Adipose tissue (tissue), 3 donors: Measurements from ENCODE around the gene GRHL1. TPM values are rescaled to one million over a fixed set of nuclear protein-coding genes. Genes with fewer than 3 reads are reported as not detected.

ENCODE experiments used
- H3K27ac ChIP-seq: one replicate; pipeline ENCODE4 v1.5.1; 2013; ENCODE audit warnings: low read depth, low read length
- WGBS, 3 donors: extraction: QIAGEN DNeasy Blood & Tissue Kit; methylation state at CpG; one replicate each; pipeline ENCODE4 v1.1.7; 2013; 5-methylcytosine and 5-hydroxymethylcytosine counted together
- polyA plus RNA-seq, 3 donors: library from polyadenylated mRNA; stranded (reverse); fragments of 200-250 nt; gene quantifications; one replicate each; pipeline ENCODE4 v1.2.3, GENCODE V29; 2013
- donor health status: healthy with polysubstance abuse.
- donor health status: Bipolar disorder and iron deficiency.
- donor health status: healthy.

Gene GRHL1
- polyA plus RNA-seq, 3 donors, result 0.64 to 7.2 (median 2.6) TPM

DNA sequence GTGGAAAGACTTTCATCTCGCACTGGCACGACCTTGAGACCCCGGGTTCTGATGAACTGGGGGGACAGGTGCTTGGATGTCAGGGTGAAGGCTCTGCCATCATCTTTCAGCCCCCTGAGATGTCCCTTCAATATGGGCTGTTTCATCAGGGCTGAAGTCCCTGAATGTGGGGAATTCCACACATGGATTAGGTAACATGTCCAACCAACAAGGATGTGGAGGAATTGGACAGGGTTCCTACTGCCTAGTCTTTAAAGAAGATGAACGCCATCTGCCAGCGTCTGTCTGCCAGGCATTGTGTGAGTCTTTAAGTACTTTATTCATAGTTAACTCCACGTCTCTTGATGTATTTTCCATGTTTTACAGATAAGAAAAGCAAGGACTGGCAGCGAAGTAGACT, 5.9 kb upstream of the GRHL1 start:
- no peak overlapping the region for H3K27ac ChIP-seq
- WGBS, 3 donors, result 54 to 75% (median 67%) methylated on average over 7 of the region's 7 CpGs

- no peak overlapping the region for H3K27ac ChIP-seq
- WGBS, 3 donors, result 80 to 87% (median 83%) methylated on average over 7 of the region's 7 CpGs
These were observed 5.4 kb upstream of the GRHL1 start for GRCh38 chr2:9946076-9946475.

DNA sequence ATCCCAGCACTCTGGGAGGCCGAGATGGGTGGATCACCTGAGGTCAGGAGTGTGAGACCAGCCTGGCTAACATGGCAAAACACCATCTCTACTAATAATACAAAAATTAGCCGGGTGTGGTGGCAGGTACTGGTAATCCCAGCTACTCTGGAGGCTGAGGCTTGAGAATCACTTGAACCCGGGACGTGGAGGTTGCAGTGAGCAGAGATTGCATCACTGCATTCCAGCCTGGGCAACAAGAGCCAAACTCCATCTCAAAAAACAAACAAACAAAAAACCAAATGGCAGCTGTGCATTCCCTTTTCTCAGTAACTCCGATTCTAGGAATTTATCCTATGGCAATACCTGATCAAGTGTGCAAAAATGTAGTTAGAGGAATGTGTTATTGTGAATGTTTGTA, 4.7 kb upstream of the GRHL1 start:
- H3K27ac ChIP-seq, result no peak overlapping the region
- WGBS, 3 donors, result 85 to 89% (median 88%) methylated on average over 5 of the region's 5 CpGs

- no peak overlapping the region for H3K27ac ChIP-seq
- WGBS, 3 donors, result 77 to 95% (median 80%) methylated on average over 6 of the region's 6 CpGs
These were observed 2.8 kb upstream of the GRHL1 start for GRCh38 chr2:9948721-9949120.

- 82 to 92% (median 92%) methylated on average over 22 to 23 of the region's 23 CpGs for whole genome bisulfite sequencing, 3 donors
These were observed 2.1 kb upstream of the GRHL1 start for GRCh38 chr2:9949239-9949991.

DNA sequence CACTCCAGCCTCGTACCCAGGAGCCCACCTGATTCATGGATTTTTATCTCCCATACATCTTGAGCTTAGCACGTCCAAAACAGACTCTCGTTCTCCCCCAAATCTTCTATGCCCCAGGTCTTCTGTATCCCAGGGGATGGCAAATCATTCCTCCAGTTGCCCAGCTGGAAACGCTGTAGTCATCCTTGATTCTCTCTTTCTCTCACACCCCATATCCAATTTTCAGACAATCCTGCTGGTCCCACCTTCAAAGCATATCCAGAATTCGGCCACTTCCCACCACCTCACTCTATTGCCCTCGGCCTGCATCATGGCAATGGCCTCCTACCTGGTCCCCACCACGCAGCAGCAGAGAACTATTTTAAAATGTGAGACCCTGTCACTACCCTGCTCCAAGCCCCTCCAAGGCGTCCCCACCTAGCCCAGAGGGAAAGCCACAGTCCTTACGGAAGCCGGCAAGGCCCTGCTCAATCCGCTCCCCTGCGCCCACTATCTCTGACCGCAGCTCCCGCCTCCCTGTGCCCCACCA, 1.4 kb upstream of the GRHL1 start:
- WGBS, 3 donors, result 94 to 96% (median 95%) methylated on average over 14 of the region's 14 CpGs
- H3K27ac ChIP-seq, result no peak overlapping the region

More at GRCh38 chr2:9949239-9949991, 2.1 kb upstream of the GRHL1 start:
- no peak overlapping the region for H3K27ac ChIP-seq

- no peak overlapping the region for H3K27ac ChIP-seq
- 7 to 10% (median 8%) methylated on average over 70 to 76 of the region's 76 CpGs for WGBS, 3 donors
These were observed 797 bp upstream of the GRHL1 start for GRCh38 chr2:9950521-9951271.

DNA sequence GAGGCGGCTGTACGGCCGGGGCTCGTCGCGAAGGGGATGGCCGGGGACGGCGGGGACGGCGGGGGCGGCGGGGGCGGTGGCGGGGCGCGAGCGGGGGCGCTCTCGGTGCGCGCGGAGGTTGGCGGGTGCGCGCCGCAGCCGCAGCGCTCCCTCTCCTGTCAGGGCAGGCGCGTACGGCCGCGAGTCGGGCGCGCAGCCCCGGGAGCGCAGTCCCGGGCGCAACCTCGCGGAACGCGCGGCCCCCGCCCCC, 296 bp upstream of the GRHL1 start:
- 0 to 1% (median 1%) methylated on average over 23 to 46 of the region's 47 CpGs for WGBS, 3 donors
- H3K27ac ChIP-seq, result no peak overlapping the region

DNA sequence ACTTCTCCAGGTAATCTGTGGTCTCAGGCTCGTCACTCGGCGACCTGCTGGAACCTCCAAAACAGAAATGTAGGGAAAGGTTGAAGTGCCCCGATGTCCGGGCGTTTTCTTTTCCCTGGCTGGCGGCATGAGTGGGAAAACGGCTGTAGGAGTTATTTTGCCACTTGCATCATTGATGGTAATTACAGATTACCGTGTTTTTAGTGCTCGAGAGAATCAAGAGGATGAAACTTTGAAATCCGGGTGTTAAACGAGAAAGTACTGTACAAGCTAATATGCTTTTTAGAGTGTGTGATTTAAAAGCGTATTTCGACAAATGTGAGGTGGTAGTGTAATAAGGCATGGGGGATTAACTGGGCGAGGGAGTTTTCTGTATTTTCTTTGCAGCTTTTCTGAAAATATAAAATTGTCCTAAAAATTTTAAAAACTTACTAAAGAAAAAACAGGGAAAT, 819 bp downstream of the GRHL1 start:
- H3K27ac ChIP-seq, result no peak overlapping the region
- 22 to 28% (median 24%) methylated on average over 15 of the region's 15 CpGs for WGBS, 3 donors

DNA sequence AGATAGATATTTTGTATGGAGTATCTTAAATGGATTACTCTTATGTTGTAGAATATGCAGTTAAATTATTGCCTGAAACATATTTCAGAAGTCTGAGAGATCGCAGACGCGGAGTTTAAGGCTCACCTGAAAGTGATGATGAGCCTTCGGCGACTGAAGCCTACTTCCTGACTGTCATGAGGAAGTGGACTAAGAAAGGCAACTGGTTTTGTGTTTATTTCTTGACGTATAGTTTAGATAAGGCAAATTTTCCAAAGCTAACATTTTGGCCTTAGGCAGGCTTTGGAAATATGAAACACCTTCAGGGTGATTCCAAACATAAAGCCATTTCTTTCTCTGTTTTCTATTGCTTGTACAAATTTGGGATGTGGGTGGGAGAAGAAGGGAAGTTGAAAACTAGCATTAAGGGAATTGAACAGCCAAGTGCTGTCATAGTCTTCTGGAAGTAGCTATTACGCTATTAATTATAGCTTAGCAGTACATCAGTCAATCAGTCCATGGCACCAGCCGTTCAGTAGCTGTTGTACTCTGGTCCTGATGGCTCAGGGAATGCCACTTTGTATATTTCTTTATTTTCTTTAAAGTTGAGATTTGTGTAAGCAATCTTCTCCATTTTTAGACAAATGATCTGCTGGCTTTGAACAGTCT, 1.5 kb downstream of the GRHL1 start:
- no peak overlapping the region for H3K27ac ChIP-seq
- WGBS, 3 donors, result 77 to 82% (median 78%) methylated on average over 8 of the region's 8 CpGs

DNA sequence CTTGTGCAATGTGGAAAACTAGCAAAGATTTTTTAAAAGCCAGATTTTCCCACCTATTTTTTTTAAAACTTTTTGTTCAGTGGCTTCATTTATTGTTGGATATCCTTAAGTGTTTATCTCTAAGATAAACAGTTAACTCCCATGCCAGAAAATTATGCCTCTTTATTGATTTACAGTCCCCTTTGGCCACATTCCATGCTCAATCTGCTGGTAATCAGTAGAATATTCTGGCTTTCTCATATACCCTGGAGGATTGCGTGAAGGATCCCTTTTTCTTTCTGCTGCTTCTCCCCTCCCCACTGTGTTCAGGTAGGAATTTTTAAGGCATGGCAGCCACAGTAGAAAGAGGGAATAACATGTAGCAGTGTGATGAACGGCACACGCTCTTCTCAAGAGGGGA, 2.6 kb downstream of the GRHL1 start:
- WGBS, 3 donors, result 42 to 90% (median 67%) methylated on average over 3 of the region's 3 CpGs
- no peak overlapping the region for H3K27ac ChIP-seq

DNA sequence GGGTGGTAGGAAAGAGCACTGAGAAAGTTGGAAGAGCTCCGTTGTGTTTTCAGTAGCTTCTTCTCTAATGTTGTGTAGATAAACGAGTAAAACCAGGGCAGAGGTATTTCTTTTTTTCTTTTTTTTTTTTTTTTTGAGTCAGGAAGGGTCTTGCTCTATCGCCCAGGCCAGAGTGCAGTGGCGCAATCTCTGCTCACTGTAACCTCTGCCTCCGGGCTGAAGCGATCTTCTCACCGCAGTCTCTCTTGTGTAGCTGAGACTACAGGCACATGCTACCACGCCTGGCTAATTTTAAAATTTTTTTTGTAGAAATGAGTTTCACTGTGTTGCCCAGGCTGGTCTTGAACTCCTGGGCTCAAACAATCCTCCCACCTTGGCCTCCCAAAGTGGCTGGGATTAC, 6.6 kb downstream of the GRHL1 start:
- WGBS, 3 donors, result 88 to 94% (median 89%) methylated on average over 8 of the region's 8 CpGs
- H3K27ac ChIP-seq, result no peak overlapping the region

DNA sequence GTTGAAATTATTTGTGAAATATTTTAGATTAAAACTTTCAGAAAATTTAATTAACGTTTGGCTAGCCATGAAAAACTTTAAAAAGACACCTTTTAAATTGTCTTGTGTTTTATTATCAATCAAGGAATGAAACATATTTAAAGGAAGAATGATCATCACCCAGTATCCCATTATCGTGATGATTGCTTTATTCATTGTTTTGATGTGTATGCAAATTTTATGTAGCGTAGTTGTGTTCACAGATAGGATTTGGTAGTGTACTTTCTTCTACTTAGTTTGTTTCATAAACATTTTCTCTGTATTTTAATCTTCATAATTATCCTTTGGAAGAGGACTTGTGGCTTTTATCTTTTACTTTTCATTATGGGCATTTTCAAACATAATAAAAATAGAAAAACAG, 7.8 kb downstream of the GRHL1 start:
- 92 to 96% (median 93%) methylated on average over 3 of the region's 3 CpGs for WGBS, 3 donors
- H3K27ac ChIP-seq, result no peak overlapping the region

DNA sequence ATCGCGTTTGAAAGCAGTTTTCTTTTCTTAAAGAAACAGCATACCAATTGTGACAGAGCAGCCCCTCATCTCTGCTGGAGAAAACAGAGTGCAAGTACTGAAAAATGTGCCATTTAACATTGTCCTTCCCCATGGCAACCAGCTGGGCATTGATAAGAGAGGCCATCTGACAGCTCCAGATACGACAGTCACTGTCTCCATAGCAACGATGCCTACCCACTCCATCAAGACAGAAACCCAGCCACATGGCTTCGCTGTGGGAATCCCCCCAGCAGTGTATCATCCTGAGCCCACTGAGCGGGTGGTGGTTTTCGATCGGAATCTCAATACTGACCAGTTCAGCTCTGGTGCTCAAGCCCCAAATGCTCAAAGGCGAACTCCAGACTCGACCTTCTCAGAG, 9.5 kb downstream of the GRHL1 start:
- 80 to 86% (median 85%) methylated on average over 10 of the region's 10 CpGs for WGBS, 3 donors
- H3K27ac ChIP-seq, result no peak overlapping the region

DNA sequence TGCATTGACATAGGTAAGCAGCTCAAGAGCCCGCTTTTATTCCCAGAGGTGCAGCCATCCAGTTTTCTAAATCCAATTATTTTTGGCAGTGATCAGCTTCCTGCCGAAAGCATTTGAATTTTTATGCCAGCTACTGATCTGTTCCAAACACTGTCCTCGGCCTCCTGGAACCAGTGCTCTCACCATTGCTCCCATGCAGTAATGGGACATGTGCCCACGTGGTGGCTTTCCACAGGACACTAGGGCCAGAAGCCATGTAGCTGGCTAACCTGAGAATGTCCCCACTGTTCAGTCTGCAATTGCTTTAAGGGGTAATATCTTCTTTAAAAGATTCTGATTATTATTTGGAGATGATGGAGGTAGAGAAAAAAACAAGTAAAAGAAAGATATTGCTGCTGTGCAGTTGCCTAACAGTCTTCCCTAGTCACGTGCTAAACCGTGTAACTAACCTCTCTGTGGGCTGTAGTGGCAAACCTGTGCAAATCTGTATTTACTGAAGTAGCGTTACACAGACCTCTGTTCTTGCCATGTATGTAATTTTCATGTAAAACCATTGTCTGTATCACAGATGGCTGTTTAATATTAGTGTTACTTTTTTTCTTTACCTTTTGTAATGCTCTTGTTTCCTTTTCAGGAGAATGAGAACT, 13.0 kb downstream of the GRHL1 start:
- WGBS, 3 donors, result 71 to 90% (median 74%) methylated on average over 7 of the region's 7 CpGs
- H3K27ac ChIP-seq, result no peak overlapping the region

DNA sequence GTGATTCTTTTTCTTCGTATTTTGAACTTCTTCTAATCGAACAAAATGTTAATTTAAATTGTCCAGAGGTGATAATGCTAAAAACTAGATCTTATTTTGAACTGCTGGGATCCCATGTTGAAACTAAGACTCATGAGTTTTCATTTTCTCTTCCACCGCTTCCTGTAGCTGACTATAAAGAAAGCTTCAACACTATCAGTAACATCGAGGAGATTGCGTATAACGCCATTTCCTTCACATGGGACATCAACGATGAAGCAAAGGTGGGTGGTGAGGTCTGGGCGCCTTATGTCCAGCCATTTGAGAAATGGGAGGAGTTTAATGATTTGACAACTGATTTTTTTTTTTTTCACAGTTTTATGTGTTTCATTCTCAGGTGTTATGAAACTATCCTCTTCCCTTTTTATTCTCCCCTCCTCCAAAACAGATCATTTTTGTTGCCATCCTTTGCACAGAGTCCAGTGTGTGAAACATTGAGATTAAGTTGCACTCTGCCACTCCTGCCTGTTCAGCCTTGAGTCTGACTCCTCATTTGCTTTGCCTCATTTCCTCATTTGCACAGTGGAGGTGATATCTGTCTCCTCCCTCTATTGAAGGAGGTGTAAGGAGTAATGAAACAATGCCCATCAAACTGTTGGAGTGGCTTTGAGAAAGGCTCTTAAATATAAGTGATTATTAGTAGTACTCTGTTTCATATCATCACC, 13.8 kb downstream of the GRHL1 start:
- WGBS, 3 donors, result 70 to 91% (median 76%) methylated on average over 8 of the region's 8 CpGs
- H3K27ac ChIP-seq, result no peak overlapping the region

- WGBS, 3 donors, result 62 to 71% (median 69%) methylated on average over 3 of the region's 3 CpGs
These were observed 15.1 kb downstream of the GRHL1 start for GRCh38 chr2:9966491-9967022.

More at GRCh38 chr2:9966491-9967022, 15.1 kb downstream of the GRHL1 start:
- no peak overlapping the region for H3K27ac ChIP-seq
